ENCODE results near the gene PELI1. TPM values are rescaled to one million over a fixed set of nuclear protein-coding genes. Genes with fewer than 3 reads are reported as not detected.

Gene PELI1
- total and polyA plus RNA-seq, 2 of the 8 experiments (the other 6 are each of a cell fraction or from before 2014, with no cell fraction given): 21.8 to 57.1 TPM

GRCh38 chr2:64123740-64124139 is 20.5 kb downstream of the PELI1 start:
- no peak overlapping the region for H2BK15ac ChIP-seq (ENCODE audit: low read length)

More at GRCh38 chr2:64123740-64124139, 20.5 kb downstream of the PELI1 start:
- Histone ChIP-seq H3K36me3 (ENCODE audit: control insufficient read depth in 2 of 4, insufficient read depth in 4 of 4, low read length in 3 of 4) (peaks cover 0 to 3% (median 0%) of the 10 kb centered on the region in 4 experiments; a peak in 1 of 8 replicates), H4K5ac (ENCODE audit: insufficient read length, low read depth, low read length) (no peak overlapping the region), H3K27me3 (replicated peaks in 1 of 4; ENCODE audit: control insufficient read depth in 3 of 4, extremely low read depth in 1 of 4, insufficient read depth in 3 of 4, low read length in 3 of 4) (no peaks in the 10 kb centered on the region), H2AK5ac (ENCODE audit: low read depth, low read length) (no peak overlapping the region), H3K9me3 (ENCODE audit: insufficient read depth in 2 of 2, low read depth in 1 of 2, low read length in 1 of 2) (no peaks in the 10 kb centered on the region), H3K18ac (ENCODE audit: extremely low read depth, low read length) (no peak overlapping the region), H2BK12ac (ENCODE audit: low read depth, low read length) (no peak overlapping the region), H2BK5ac (ENCODE audit: low read depth, low read length) (no peak overlapping the region), H3K4me3 (ENCODE audit: extremely low read depth in 1 of 4, insufficient read depth in 2 of 4, low read depth in 3 of 4, low read length in 4 of 4) (no peak overlapping the region), H3K27ac (ENCODE audit: low read depth, low read length) (no peak overlapping the region), H3K9ac (replicated peaks in 1 of 4; ENCODE audit: extremely low read depth in 1 of 4, low read depth in 3 of 4, low read length in 3 of 4) (no peak overlapping the region), H3K23ac (ENCODE audit: insufficient read length) (no peak overlapping the region), H3K79me1 (ENCODE audit: low read depth, low read length) (peaks cover 3% of the 10 kb centered on the region), H3K4me1 (replicated peaks in 1 of 4; ENCODE audit: control insufficient read depth in 3 of 4, insufficient read depth in 4 of 4, low read length in 3 of 4) (peaks cover 0 to 5% (median under 1%) of the 10 kb centered on the region in 4 experiments; a peak in 3 of 7 replicates), H3K4ac (replicated peaks; ENCODE audit: insufficient read length, low read depth, low read length) (no peak overlapping the region), H2AFZ (ENCODE audit: low read length) (no peak overlapping the region), H2BK120ac (replicated peaks; ENCODE audit: low read depth, low read length) (no peak overlapping the region), H3K14ac (ENCODE audit: insufficient read length) (no peak overlapping the region), H3K4me2 (ENCODE audit: insufficient read depth in 1 of 2, low read depth in 2 of 2, low read length in 2 of 2) (no peak overlapping the region), H2BK20ac (ENCODE audit: low read length) (no peak overlapping the region), H3K79me2 (ENCODE audit: control insufficient read depth in 1 of 2, insufficient read depth in 2 of 2, low read length in 2 of 2) (peaks cover 0 to 98% of the 10 kb centered on the region in 2 experiments; a peak in 3 of 4 replicates), H3K56ac (replicated peaks; ENCODE audit: insufficient read length, low read depth, low read length) (no peak overlapping the region), H4K8ac (ENCODE audit: extremely low read depth, insufficient read depth, low read length) (no peak overlapping the region), H4K20me1 (replicated peaks in 1 of 2; ENCODE audit: control insufficient read depth in 1 of 2, insufficient read depth in 2 of 2, low read length in 2 of 2) (peaks cover 3 to 11% of the 10 kb centered on the region in 2 experiments), H3K23me2 (ENCODE audit: low read depth, low read length) (no peaks in the 10 kb centered on the region), H4K91ac (replicated peaks; ENCODE audit: insufficient read length, low read length) (no peak overlapping the region)
- no peak for TF ChIP-seq NRF1 (IDR thresholded peaks at IDR 0.05; ENCODE audit: low read depth, low read length)
- no peak for TF ChIP-seq RAD21 (IDR thresholded peaks at IDR 0.05 in 1 of 2, conservative IDR thresholded peaks at IDR 0.05 in 1 of 2; ENCODE audit: low read depth in 2 of 2, low read length in 2 of 2)
- no peak for TF ChIP-seq POU5F1 (IDR thresholded peaks at IDR 0.05; ENCODE audit: low read depth, low read length)
- TF ChIP-seq KDM4A (IDR thresholded peaks at IDR 0.05; ENCODE audit: low read depth, low read length, severe bottlenecking): no peak
- ChIA-PET CTCF (ENCODE audit: partially characterized antibody) (no interaction called here), POLR2A (ENCODE audit: partially characterized antibody) (interaction anchor here (0.6 to 1.2 kb wide), 2 partner anchors 9 to 133 kb away, joined by 3 to 4 read pairs; no protein-coding TSS in a partner anchor)
- no peak for FAIRE-seq
- WGBS, 2 experiments (ENCODE audit: extremely low coverage in 1 of 2, insufficient coverage in 1 of 2, insufficient read length in 1 of 2, insufficient replicate concordance in 2 of 2, low coverage in 1 of 2, low lambda C conversion rate in 2 of 2, missing lambda C conversion rate in 1 of 2): 83% methylated on average over 1 of the region's 1 CpG; no CpG with 5 or more reads in 1 of the 2 experiments
- no peak for DNase-seq (ENCODE audit: low read depth in 1 of 2, low spot score in 2 of 2)
